ENCODE data around the gene HYAL4. TPM values are rescaled to one million over a fixed set of nuclear protein-coding genes. Genes with fewer than 3 reads are reported as not detected.

The HYAL4 gene
- total and polyA plus RNA-seq, 10 donors, result 0.26 TPM; not detected in 9

DNA sequence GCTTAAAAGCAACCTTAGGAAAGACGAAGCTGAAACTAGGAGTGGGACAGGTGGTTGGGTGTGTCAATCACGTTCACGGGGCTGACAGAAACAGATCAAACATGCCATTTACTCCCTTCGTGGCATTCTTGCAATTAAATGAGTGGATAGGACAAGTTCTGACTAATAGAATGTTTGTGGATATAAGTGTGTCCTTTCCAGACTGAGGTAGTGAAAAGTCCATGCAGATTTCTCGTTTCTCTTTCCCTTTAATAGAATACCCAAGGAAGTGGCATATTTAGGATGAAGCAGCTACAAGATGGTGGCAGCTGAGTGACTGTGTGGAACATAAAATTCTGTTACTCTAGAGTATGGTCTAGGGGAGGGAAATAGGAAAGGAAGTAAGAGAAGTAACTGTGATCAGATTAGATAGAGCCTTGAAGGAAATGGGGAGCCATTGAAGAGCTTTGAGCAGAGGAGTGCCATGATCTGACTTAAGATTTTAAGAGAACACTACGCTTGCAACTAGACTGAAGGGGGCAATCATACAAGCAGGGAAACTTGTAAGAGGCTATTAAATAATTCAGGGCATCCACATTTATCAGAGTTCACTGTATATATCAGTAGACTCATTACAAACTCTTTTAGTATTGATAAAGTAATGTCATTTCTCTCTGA is 46.3 kb upstream of the HYAL4 start:
- WGBS, 5 donors, result 76 to 92% (median 84%) methylated on average over 6 of the region's 6 CpGs
- DNase-seq, result no peak
- intact Hi-C loops (cut with DNase I; ENCODE audit: low total_unique reads), result loop anchor here (10.0 kb wide), 1 partner anchor 66 kb away; no protein-coding TSS in a partner anchor
- no peaks in the 10 kb centered on the region for H3K9me3 ChIP-seq
- H3K27me3 ChIP-seq (replicated peaks in 1 of 7), result no peaks in the 10 kb centered on the region
- TF ChIP-seq POLR2AphosphoS5 (IDR thresholded peaks at IDR 0.05) (no peak), POLR2A (IDR thresholded peaks at IDR 0.05) (no peak)
- TF ChIP-seq, protein P1, sequence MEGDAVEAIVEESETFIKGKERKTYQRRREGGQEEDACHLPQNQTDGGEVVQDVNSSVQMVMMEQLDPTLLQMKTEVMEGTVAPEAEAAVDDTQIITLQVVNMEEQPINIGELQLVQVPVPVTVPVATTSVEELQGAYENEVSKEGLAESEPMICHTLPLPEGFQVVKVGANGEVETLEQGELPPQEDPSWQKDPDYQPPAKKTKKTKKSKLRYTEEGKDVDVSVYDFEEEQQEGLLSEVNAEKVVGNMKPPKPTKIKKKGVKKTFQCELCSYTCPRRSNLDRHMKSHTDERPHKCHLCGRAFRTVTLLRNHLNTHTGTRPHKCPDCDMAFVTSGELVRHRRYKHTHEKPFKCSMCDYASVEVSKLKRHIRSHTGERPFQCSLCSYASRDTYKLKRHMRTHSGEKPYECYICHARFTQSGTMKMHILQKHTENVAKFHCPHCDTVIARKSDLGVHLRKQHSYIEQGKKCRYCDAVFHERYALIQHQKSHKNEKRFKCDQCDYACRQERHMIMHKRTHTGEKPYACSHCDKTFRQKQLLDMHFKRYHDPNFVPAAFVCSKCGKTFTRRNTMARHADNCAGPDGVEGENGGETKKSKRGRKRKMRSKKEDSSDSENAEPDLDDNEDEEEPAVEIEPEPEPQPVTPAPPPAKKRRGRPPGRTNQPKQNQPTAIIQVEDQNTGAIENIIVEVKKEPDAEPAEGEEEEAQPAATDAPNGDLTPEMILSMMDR (IDR thresholded peaks at IDR 0.05 in 8 of 11, conservative IDR thresholded peaks at IDR 0.05 in 3 of 11), result no peak
- peaks cover 0 to 4% (median 0%) of the 10 kb centered on the region in 6 donors for H3K4me1 ChIP-seq
- H3K4me3 ChIP-seq, result no peak overlapping the region
- no peaks in the 10 kb centered on the region for H3K36me3 ChIP-seq
- H3K27ac ChIP-seq, result no peak overlapping the region

DNA sequence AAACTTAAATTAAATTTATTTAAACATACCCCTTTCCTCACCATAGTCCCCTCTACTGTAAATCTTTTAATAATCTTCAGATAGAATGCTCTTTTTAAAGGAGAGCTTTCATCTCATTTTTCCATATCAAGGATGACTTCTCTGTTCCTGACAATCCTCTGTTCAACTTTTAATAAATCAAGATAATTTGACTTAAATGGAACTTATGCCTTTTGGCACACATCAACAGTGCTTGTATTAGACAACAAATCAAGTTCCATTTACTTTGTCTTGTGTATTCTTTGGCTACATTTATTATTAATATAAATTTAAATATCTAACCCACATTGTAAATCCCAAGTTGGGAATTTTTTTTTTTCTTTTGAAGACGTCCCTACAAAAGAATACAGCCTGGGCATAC is 42.7 kb upstream of the HYAL4 start:
- H3K4me1 ChIP-seq, result peaks cover 0 to 4% (median 0%) of the 10 kb centered on the region in 6 donors
- TF ChIP-seq POLR2AphosphoS5 (IDR thresholded peaks at IDR 0.05), result no peak
- TF ChIP-seq, protein P1 (IDR thresholded peaks at IDR 0.05 in 8 of 11, conservative IDR thresholded peaks at IDR 0.05 in 3 of 11), result no peak
- intact Hi-C loops (cut with DNase I; ENCODE audit: low total_unique reads), result no loop called here
- WGBS, 5 donors, result 79 to 93% (median 86%) methylated on average over 1 of the region's 1 CpG
- H3K27ac ChIP-seq, result no peak overlapping the region
- no peaks in the 10 kb centered on the region for H3K27me3 ChIP-seq (replicated peaks in 1 of 7)
- H3K36me3 ChIP-seq, result no peaks in the 10 kb centered on the region
- DNase-seq, result no peak
- H3K4me3 ChIP-seq, result no peak overlapping the region
- no peaks in the 10 kb centered on the region for H3K9me3 ChIP-seq

DNA sequence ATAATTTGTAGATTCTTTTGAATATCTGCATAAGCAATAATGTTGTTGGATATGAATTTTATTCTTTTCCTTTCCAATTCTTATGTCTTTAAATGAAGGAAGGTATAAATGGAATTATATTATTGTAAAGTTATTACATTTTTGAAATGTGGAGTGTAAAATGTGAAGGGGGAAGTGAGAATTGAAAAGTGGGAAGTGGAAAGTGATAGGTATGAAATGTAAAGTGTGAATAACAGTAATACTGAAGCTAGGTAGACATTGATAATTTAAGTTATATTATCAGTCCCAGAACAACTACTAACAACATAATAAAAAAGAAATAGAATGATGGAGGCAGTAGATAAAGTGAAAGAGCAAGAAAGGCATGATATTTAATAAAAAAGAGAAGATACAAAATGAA is 39.7 kb upstream of the HYAL4 start:
- Histone ChIP-seq H3K4me1 (no peaks in the 10 kb centered on the region), H3K27me3 (replicated peaks in 1 of 7) (no peaks in the 10 kb centered on the region), H3K9me3 (peaks cover 0 to 14% (median 10%) of the 10 kb centered on the region in 8 donors), H3K36me3 (no peaks in the 10 kb centered on the region), H3K4me3 (no peak overlapping the region), H3K27ac (no peak overlapping the region)
- no peak for TF ChIP-seq POLR2AphosphoS5 (IDR thresholded peaks at IDR 0.05)
- TF ChIP-seq, protein P1 (IDR thresholded peaks at IDR 0.05 in 8 of 11, conservative IDR thresholded peaks at IDR 0.05 in 3 of 11), result no peak
- intact Hi-C loops (cut with DNase I; ENCODE audit: low total_unique reads), result no loop called here
- DNase-seq, result no peak

DNA sequence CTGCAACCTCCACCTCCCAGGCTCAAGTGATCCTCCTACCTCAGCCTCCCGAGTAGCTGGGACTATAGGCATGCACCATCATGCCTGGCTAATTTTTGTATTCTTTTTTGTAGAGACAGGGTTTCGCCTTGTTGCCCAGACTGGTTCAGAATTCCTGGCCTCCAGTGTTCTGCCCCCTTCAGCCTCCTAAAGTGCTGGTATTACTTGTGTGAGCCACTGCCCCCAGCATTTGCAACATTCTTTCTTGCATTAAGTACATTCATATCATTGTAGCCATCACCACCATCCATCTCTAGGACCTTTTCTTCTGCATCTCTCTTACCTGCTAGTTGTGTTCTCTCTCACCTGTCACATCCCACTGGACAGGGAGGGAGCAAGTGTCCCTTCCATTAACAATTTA is 35.5 kb upstream of the HYAL4 start:
- H3K9me3 ChIP-seq, result peaks cover 0 to 24% (median 10%) of the 10 kb centered on the region in 8 donors
- 82 to 93% (median 88%) methylated on average over 2 of the region's 2 CpGs for WGBS, 5 donors
- no peaks in the 10 kb centered on the region for H3K27me3 ChIP-seq (replicated peaks in 1 of 7)
- intact Hi-C loops (cut with DNase I; ENCODE audit: low total_unique reads), result no loop called here
- no peak overlapping the region for H3K27ac ChIP-seq
- TF ChIP-seq POLR2AphosphoS5 (IDR thresholded peaks at IDR 0.05) (no peak), POLR2A (IDR thresholded peaks at IDR 0.05) (no peak)
- TF ChIP-seq, protein P1 (IDR thresholded peaks at IDR 0.05 in 8 of 11, conservative IDR thresholded peaks at IDR 0.05 in 3 of 11), result no peak
- H3K36me3 ChIP-seq, result no peaks in the 10 kb centered on the region
- H3K4me1 ChIP-seq, result no peaks in the 10 kb centered on the region
- no peak overlapping the region for H3K4me3 ChIP-seq
- DNase-seq, result no peak

All from spleen (tissue), 11 donors.